Kidney (tissue), 14 donors: ENCODE measurements around the gene COL4A3. TPM values are rescaled to one million over a fixed set of nuclear protein-coding genes. Genes with fewer than 3 reads are reported as not detected.
A peak's percentile ranks its signal among the peaks of the same experiment; 100 is the strongest.

ENCODE experiments used
- DNase-seq, 5 donors: peaks; one replicate each; pipeline ENCODE4 v3.0.0-alpha.2; 2013 to 2020
- FAIRE-seq: peaks from 2 replicates; lab custom pipeline; 2012; peaks lifted over from hg19 to GRCh38; lab: Jason Lieb, UNC
- H3K27ac ChIP-seq, 2 donors: one replicate each; pipeline ENCODE4 v1.7.0; 2013; ENCODE audit warnings: low read depth in 2 of 2, low read length in 2 of 2, inconsistent platforms in 1 of 2
- H3K27me3 ChIP-seq: one replicate; pipeline ENCODE4 v1.7.1; 2013; ENCODE audit warnings: low read length, inconsistent platforms; ENCODE audit not compliant: control insufficient read depth, insufficient read depth
- H3K36me3 ChIP-seq, 3 donors: one replicate each; pipeline versions ENCODE4 v1.7.0 to v1.7.1; 2013; ENCODE audit warnings: low read length in 3 of 3, control low read depth in 1 of 3, inconsistent platforms in 1 of 3; ENCODE audit not compliant: insufficient read depth in 3 of 3, control insufficient read depth in 2 of 3
- H3K4me1 ChIP-seq, 3 donors: one replicate each; pipeline versions ENCODE4 v1.7.0 to v1.7.1; 2013; ENCODE audit warnings: low read length in 3 of 3, inconsistent platforms in 1 of 3, low read depth in 1 of 3; ENCODE audit not compliant: control insufficient read depth in 2 of 3, insufficient read depth in 2 of 3
- H3K4me3 ChIP-seq, 3 donors: one replicate each; pipeline versions ENCODE4 v1.7.0 to v1.8.1; 2013; ENCODE audit warnings: low read length in 3 of 3, control low read depth in 1 of 3, inconsistent platforms in 1 of 3
- H3K9ac ChIP-seq, 3 donors: one replicate each; pipeline versions ENCODE4 v1.7.0 to v1.7.1; 2013; ENCODE audit warnings: low read length in 3 of 3, control low read depth in 1 of 3, inconsistent platforms in 1 of 3
- H3K9me3 ChIP-seq, 3 donors: one replicate each; pipeline versions ENCODE4 v1.7.0 to v1.7.1; 2013; ENCODE audit warnings: low read length in 3 of 3, control low read depth in 1 of 3, inconsistent platforms in 1 of 3; ENCODE audit not compliant: control insufficient read depth in 2 of 3, insufficient read depth in 1 of 3
- CTCF ChIP-seq: IDR thresholded peaks from 3 replicates; pipeline ENCODE4 v1.5.1; 2012; ENCODE audit warnings: mild to moderate bottlenecking, moderate library complexity, borderline replicate concordance; ENCODE audit not compliant: insufficient read depth; ENCODE audit errors: extremely low read depth
- intact Hi-C: fragments of 100-400 bp; cut with DNase I; formaldehyde crosslinking; loops from one replicate; pipeline ENCODE4 v1.11.1; 2022
- polyA plus RNA-seq: library from polyadenylated mRNA; stranded (reverse); fragments of 350-450 nt; fragmentation: Illumina TruSeq; extraction: RNeasy Lipid Tissue Mini Kit (QIAGEN cat#74804); gene quantifications from one replicate; pipeline ENCODE4 v1.2.3, GENCODE V29; 2014; ENCODE audit warnings: low read depth, low replicate concordance; ENCODE audit not compliant: insufficient read depth
- total RNA-seq: library from RNA; stranded (reverse); fragmentation: NEBNext Ultra II Directional; extraction: Animal tissue kit (Norgen Biotek cat#: 25700); gene quantifications from one replicate; pipeline ENCODE4 v1.2.1, GENCODE V29; 2021
- donor health status: control.
- donor health status: control.
- donor health status: control.
- donor health status: control.
- donor health status: control.
- donor health status: DM: yes; HTN: yes; CAD: no.
- donor health status: Normal renal cell carcinoma (clear cell type).

COL4A3 gene
- total and polyA plus RNA-seq, 2 donors from 2014 or later = 20.8 to 48.8 TPM

GRCh38 chr2:227198866-227199265 lies 34.4 kb downstream of the COL4A3 start:
- intact Hi-C loops = no loop called here
- Histone ChIP-seq H3K36me3 (no peaks in the 10 kb centered on the region), H3K4me1 (peaks cover 3 to 8% (median 6%) of the 10 kb centered on the region in 3 donors), H3K27me3 (no peaks in the 10 kb centered on the region), H3K9me3 (no peaks in the 10 kb centered on the region), H3K4me3 (no peak overlapping the region), H3K9ac (no peak overlapping the region), H3K27ac (peak overlapping the region in 1 of 2 donors; percentile 64)
- TF ChIP-seq CTCF = no peak
- DNase-seq (peak in 2 of 5 donors; percentile 33 to 40), FAIRE-seq (no peak)

- peak in 2 of 5 donors; percentile 68 to 69 for DNase-seq
- H3K4me1 ChIP-seq = peaks cover 3 to 8% (median 6%) of the 10 kb centered on the region in 3 donors
- intact Hi-C loops = no loop called here
- H3K27me3 ChIP-seq = no peaks in the 10 kb centered on the region
- peak; percentile 13 for FAIRE-seq
- peak overlapping the region in 1 of 3 donors; percentile 32 for H3K9ac ChIP-seq
- peak overlapping the region in 1 of 3 donors; percentile 0 for H3K4me3 ChIP-seq
- H3K27ac ChIP-seq = peak overlapping the region in 1 of 2 donors; percentile 42
- no peaks in the 10 kb centered on the region for H3K36me3 ChIP-seq
- H3K9me3 ChIP-seq = no peaks in the 10 kb centered on the region
- no peak for TF ChIP-seq CTCF
These were observed 37.3 kb downstream of the COL4A3 start for GRCh38 chr2:227201771-227202170.

GRCh38 chr2:227204452-227204851 lies 40.0 kb downstream of the COL4A3 start:
- Histone ChIP-seq H3K9ac (no peak overlapping the region), H3K36me3 (no peaks in the 10 kb centered on the region), H3K27ac (no peak overlapping the region), H3K9me3 (no peaks in the 10 kb centered on the region), H3K27me3 (no peaks in the 10 kb centered on the region), H3K4me1 (peaks cover 2 to 5% (median 3%) of the 10 kb centered on the region in 3 donors), H3K4me3 (no peak overlapping the region)
- TF ChIP-seq CTCF = no peak
- intact Hi-C loops = no loop called here
- FAIRE-seq (no peak), DNase-seq (no peak)

- Histone ChIP-seq H3K27ac (no peak overlapping the region), H3K27me3 (no peaks in the 10 kb centered on the region), H3K36me3 (no peaks in the 10 kb centered on the region), H3K4me3 (no peak overlapping the region), H3K9me3 (no peaks in the 10 kb centered on the region), H3K9ac (no peak overlapping the region), H3K4me1 (peaks cover under 1 to 5% (median 2%) of the 10 kb centered on the region in 3 donors)
- DNase-seq (no peak), FAIRE-seq (no peak)
- intact Hi-C loops = no loop called here
- no peak for TF ChIP-seq CTCF
These were observed 41.3 kb downstream of the COL4A3 start for GRCh38 chr2:227205701-227206100.
